ENCODE measurements around the gene GHRH.

Gene GHRH

GRCh38 chr20:37240337-37241067 is 21.1 kb downstream of the GHRH start:
- no peak for DNase-seq (ENCODE audit: extremely low read depth in 1 of 2, low read depth in 1 of 2)

GRCh38 chr20:37238935-37239451 is 22.6 kb downstream of the GHRH start:
- no peak for DNase-seq (ENCODE audit: extremely low read depth in 1 of 2, low read depth in 1 of 2)

- DNase-seq (ENCODE audit: extremely low read depth in 1 of 2, low read depth in 1 of 2), result no peak
Observed at GRCh38 chr20:37238426-37238825, 23.2 kb downstream of the GHRH start.

GRCh38 chr20:37237656-37238055 is 24.0 kb downstream of the GHRH start:
- no peak for DNase-seq (ENCODE audit: extremely low read depth in 1 of 2, low read depth in 1 of 2)

- no peak for DNase-seq (ENCODE audit: extremely low read depth in 1 of 2, low read depth in 1 of 2)
Observed at GRCh38 chr20:37236462-37236861, 25.2 kb downstream of the GHRH start.

GRCh38 chr20:37235065-37235464 is 26.5 kb downstream of the GHRH start:
- no peak for DNase-seq (ENCODE audit: extremely low read depth in 1 of 2, low read depth in 1 of 2)

GRCh38 chr20:37234254-37234581 is 27.4 kb downstream of the GHRH start:
- DNase-seq (ENCODE audit: extremely low read depth in 1 of 2, low read depth in 1 of 2), result no peak

GRCh38 chr20:37233548-37234253 is 27.9 kb downstream of the GHRH start:
- no peak for DNase-seq (ENCODE audit: extremely low read depth in 1 of 2, low read depth in 1 of 2)

- no peak for DNase-seq (ENCODE audit: extremely low read depth in 1 of 2, low read depth in 1 of 2)
Observed at GRCh38 chr20:37231947-37232630, 29.5 kb downstream of the GHRH start.

GRCh38 chr20:37230200-37230599 is 31.4 kb downstream of the GHRH start:
- DNase-seq (ENCODE audit: extremely low read depth in 1 of 2, low read depth in 1 of 2), result no peak

- DNase-seq (ENCODE audit: extremely low read depth in 1 of 2, low read depth in 1 of 2), result no peak
Observed at GRCh38 chr20:37229357-37229756, 32.3 kb downstream of the GHRH start.

- DNase-seq (ENCODE audit: extremely low read depth in 1 of 2, low read depth in 1 of 2), result no peak
Observed at GRCh38 chr20:37228656-37229055, 33.0 kb downstream of the GHRH start.

- DNase-seq (ENCODE audit: extremely low read depth in 1 of 2, low read depth in 1 of 2), result no peak
Observed at GRCh38 chr20:37228082-37228481, 33.5 kb downstream of the GHRH start.

GRCh38 chr20:37226889-37227288 is 34.7 kb downstream of the GHRH start:
- DNase-seq (ENCODE audit: extremely low read depth in 1 of 2, low read depth in 1 of 2), result no peak

GRCh38 chr20:37225146-37225545 is 36.5 kb downstream of the GHRH start:
- DNase-seq (ENCODE audit: extremely low read depth in 1 of 2, low read depth in 1 of 2), result no peak

- DNase-seq (ENCODE audit: extremely low read depth in 1 of 2, low read depth in 1 of 2), result no peak
Observed at GRCh38 chr20:37223053-37223452, 38.6 kb downstream of the GHRH start.

GRCh38 chr20:37222086-37222485 is 39.5 kb downstream of the GHRH start:
- DNase-seq (ENCODE audit: extremely low read depth in 1 of 2, low read depth in 1 of 2), result no peak

- no peak for DNase-seq (ENCODE audit: extremely low read depth in 1 of 2, low read depth in 1 of 2)
Observed at GRCh38 chr20:37220731-37221130, 40.9 kb downstream of the GHRH start.

GRCh38 chr20:37219751-37220668 is 41.6 kb downstream of the GHRH start:
- no peak for DNase-seq (ENCODE audit: extremely low read depth in 1 of 2, low read depth in 1 of 2)

- no peak for DNase-seq (ENCODE audit: extremely low read depth in 1 of 2, low read depth in 1 of 2)
Observed at GRCh38 chr20:37218976-37219375, 42.6 kb downstream of the GHRH start.

- no peak for DNase-seq (ENCODE audit: extremely low read depth in 1 of 2, low read depth in 1 of 2)
Observed at GRCh38 chr20:37218441-37218840, 43.2 kb downstream of the GHRH start.
